GM12878 (cell line): Measurements from ENCODE around the gene FAM114A1. TPM values are rescaled to one million over a fixed set of nuclear protein-coding genes. Genes with fewer than 3 reads are reported as not detected.

ENCODE experiments used
- ATAC-seq: fragments of 200-7000 bp; cut with Tn5 transposase; 3 replicates; pipeline ENCODE4 v1.9.1; 2020; ENCODE audit warnings: mild to moderate bottlenecking, moderate library complexity
- BruUV-seq: library from RNA; stranded (reverse); fragments of 400-500 nt; replicated peaks from 2 replicates; lab custom pipeline; 2021; lab: Mats Ljungman, UMichigan
- CTCF ChIA-PET: fragments of 300-600 bp; sonication (Branson Sonifier 250); formaldehyde crosslinking; extraction: SDS; loops from one replicate; lab custom pipeline; 2021; ENCODE audit warnings: inconsistent platforms; lab: Yijun Ruan, JAX
- POLR2A ChIA-PET: fragments of 350-600 bp; formaldehyde crosslinking; extraction: SDS; loops from one replicate; lab custom pipeline; 2021; ENCODE audit warnings: inconsistent platforms; lab: Charles Lee
- RAD21 ChIA-PET: fragments of 300-600 bp; sonication (Branson Sonifier 250); formaldehyde crosslinking; loops from one replicate; lab custom pipeline; 2023; ENCODE audit warnings: antibody characterized with exemption; ENCODE audit not compliant: unreplicated experiment; lab: Charles Lee
- SMC1A ChIA-PET: fragments of 300-600 bp; sonication (Branson Sonifier 250); formaldehyde crosslinking; loops from one replicate; lab custom pipeline; 2023; ENCODE audit not compliant: unreplicated experiment, uncharacterized antibody; lab: Charles Lee
- DNase-seq: peaks from one replicate; pipeline ENCODE4 v3.0.0-alpha.2; 2011; ENCODE audit warnings: low read depth, low spot score
- FAIRE-seq: peaks from 3 replicates; lab custom pipeline; 2011; peaks lifted over from hg19 to GRCh38; lab: Jason Lieb, UNC
- H2AFZ ChIP-seq: 2 replicates; pipeline ENCODE4 v1.6.0; 2011; ENCODE audit warnings: low read depth, low read length, control low read depth; ENCODE audit not compliant: control insufficient read depth
- H3K27ac ChIP-seq: 2 replicates; pipeline ENCODE4 v1.5.1; 2011; ENCODE audit warnings: control low read depth; ENCODE audit not compliant: control insufficient read depth, insufficient read depth
- H3K27me3 ChIP-seq, 2 experiments: replicated peaks in 1 of 2; 2 replicates each; pipeline versions ENCODE4 v1.6.0 to v1.6.1; 2011; ENCODE audit warnings: low read length in 1 of 2; ENCODE audit not compliant: control insufficient read depth in 2 of 2, insufficient read depth in 2 of 2
- H3K36me3 ChIP-seq, 2 experiments: 2 replicates each; pipeline ENCODE4 v1.5.1; 2011; ENCODE audit warnings: low read length in 1 of 2; ENCODE audit not compliant: control insufficient read depth in 2 of 2, insufficient read depth in 2 of 2
- H3K4me1 ChIP-seq: 2 replicates; pipeline ENCODE4 v1.6.1; 2011; ENCODE audit warnings: mild to moderate bottlenecking, low read length, moderate library complexity, mixed read lengths; ENCODE audit not compliant: control insufficient read depth, insufficient read depth
- H3K4me2 ChIP-seq: 2 replicates; pipeline ENCODE4 v1.6.0; 2011; ENCODE audit warnings: control low read depth; ENCODE audit not compliant: control insufficient read depth, insufficient read depth
- H3K4me3 ChIP-seq: fragments of 200-600 bp; sonication (generic); 2 replicates; pipeline ENCODE4 v1.5.1; 2016
- H3K79me2 ChIP-seq: 2 replicates; pipeline ENCODE4 v1.6.0; 2011; ENCODE audit warnings: low read length; ENCODE audit not compliant: control insufficient read depth, insufficient read depth
- H3K9ac ChIP-seq: 2 replicates; pipeline ENCODE4 v1.8.0; 2011; ENCODE audit warnings: low read length, control low read depth, mixed read lengths; ENCODE audit not compliant: control insufficient read depth, insufficient read depth
- H3K9me3 ChIP-seq: replicated peaks from 3 replicates; pipeline ENCODE4 v1.5.1; 2011; ENCODE audit warnings: mild to moderate bottlenecking, low read length; ENCODE audit not compliant: control insufficient read depth, insufficient read depth
- H4K20me1 ChIP-seq: 2 replicates; pipeline ENCODE4 v1.6.0; 2011; ENCODE audit not compliant: control insufficient read depth, insufficient read depth
- CBFB ChIP-seq: IDR thresholded peaks from 2 replicates; pipeline ENCODE4 v1.6.1; 2016; ENCODE audit warnings: antibody characterized with exemption, low read depth
- ESRRA ChIP-seq: IDR thresholded peaks from 2 replicates; pipeline ENCODE4 v1.6.1; 2012; ENCODE audit warnings: mild to moderate bottlenecking, low read length, improper control_type of control experiment
- GATAD2B ChIP-seq: fragments of 450-650 bp; conservative IDR thresholded peaks from 2 replicates; pipeline ENCODE4 v1.6.1; 2017; ENCODE audit warnings: low read depth, mild to moderate bottlenecking, moderate library complexity
- MTA3 ChIP-seq: IDR thresholded peaks from 2 replicates; pipeline ENCODE4 v1.6.1; 2012; ENCODE audit warnings: low read length, inconsistent platforms, borderline replicate concordance
- NFIC ChIP-seq: IDR thresholded peaks from 2 replicates; pipeline ENCODE4 v1.6.1; 2012; ENCODE audit warnings: low read depth, mild to moderate bottlenecking, inconsistent platforms, low read length, moderate library complexity
- RAD21 ChIP-seq: IDR thresholded peaks from 2 replicates; pipeline ENCODE4 v1.6.1; 2011; ENCODE audit warnings: mild to moderate bottlenecking, low read depth, low read length, moderate library complexity; ENCODE audit not compliant: insufficient read depth
- ZBED1 ChIP-seq: IDR thresholded peaks from 2 replicates; pipeline ENCODE4 v1.6.1; 2016; ENCODE audit warnings: borderline replicate concordance
- ZSCAN29 ChIP-seq: fragments of 450-650 bp; IDR thresholded peaks from 2 replicates; pipeline ENCODE4 v1.6.1; 2017; ENCODE audit warnings: mild to moderate bottlenecking, moderate library complexity
- in situ Hi-C: fragments of 300-500 bp; cut with MboI; formaldehyde crosslinking; loops from 9 replicates; pipeline ENCODE4 v1.14.3; 2018; ENCODE audit warnings: mixed read lengths
- intact Hi-C: fragments of 100-400 bp; cut with micrococcal nuclease; formaldehyde crosslinking; loops from one replicate; pipeline ENCODE4 v1.14.2; 2022; ENCODE audit not compliant: unreplicated experiment
- polyA plus RNA-seq, 11 experiments: library from polyadenylated mRNA; depleted of rRNA in 4 of 11; unstranded in 6 of 11; stranded (reverse) in 5 of 11; fragments of >200 nt; fragmentation: Nextera tagmentation in 4 of 11; fragmentation: Illumina TruSeq in 1 of 11; extraction: Ambion mirVana in 4 of 11; extraction: Trizol in 1 of 11; gene quantifications; 1 replicate in 1 of 11; 2 replicates in 10 of 11; pipeline versions ENCODE4 v1.2.1 to v1.2.3, GENCODE V29; 2011 to 2016; ENCODE audit warnings: inconsistent platforms in 2 of 11, missing spikeins in 2 of 11, low read depth in 1 of 11
- total RNA-seq, 4 experiments: library from RNA; depleted of rRNA in 3 of 4; stranded (reverse); fragments of >200 nt in 3 of 4; fragmentation: Illumina TruSeq in 1 of 4; extraction: Trizol in 1 of 4; gene quantifications; 2 replicates each; pipeline versions ENCODE4 v1.2.1 to v1.2.3, GENCODE V29; 2013 to 2021
- TF ChIP-seq, protein P1 (sequence below): fragments of 450-650 bp; conservative IDR thresholded peaks from 2 replicates; pipeline ENCODE4 v1.6.1; 2017; ENCODE audit warnings: mild to moderate bottlenecking, moderate library complexity
- TF ChIP-seq, protein P2 (sequence below): IDR thresholded peaks from 2 replicates; pipeline ENCODE4 v1.6.1; 2011; ENCODE audit warnings: borderline replicate concordance, low read depth, mild to moderate bottlenecking, moderate library complexity, low read length; ENCODE audit not compliant: insufficient read depth, poor library complexity, severe bottlenecking
- TF ChIP-seq, protein P3 (sequence below): fragments of 450-650 bp; formaldehyde crosslinking; IDR thresholded peaks from 2 replicates; pipeline ENCODE4 v1.5.0; 2022; ENCODE audit warnings: mild to moderate bottlenecking, missing genetic modification characterization
- TF ChIP-seq, protein P4 (sequence below): IDR thresholded peaks from 2 replicates; pipeline ENCODE4 v1.6.1; 2011; ENCODE audit warnings: borderline replicate concordance, low read depth, mild to moderate bottlenecking, moderate library complexity, mixed read lengths, low read length; ENCODE audit not compliant: insufficient read depth; ENCODE audit errors: extremely low read length

FAM114A1 gene
- total and polyA plus RNA-seq, 10 of the 15 experiments (the other 5 are each of a cell fraction or from before 2014, with no cell fraction given), result 1.3 to 6.2 (median 3.9) TPM

DNA sequence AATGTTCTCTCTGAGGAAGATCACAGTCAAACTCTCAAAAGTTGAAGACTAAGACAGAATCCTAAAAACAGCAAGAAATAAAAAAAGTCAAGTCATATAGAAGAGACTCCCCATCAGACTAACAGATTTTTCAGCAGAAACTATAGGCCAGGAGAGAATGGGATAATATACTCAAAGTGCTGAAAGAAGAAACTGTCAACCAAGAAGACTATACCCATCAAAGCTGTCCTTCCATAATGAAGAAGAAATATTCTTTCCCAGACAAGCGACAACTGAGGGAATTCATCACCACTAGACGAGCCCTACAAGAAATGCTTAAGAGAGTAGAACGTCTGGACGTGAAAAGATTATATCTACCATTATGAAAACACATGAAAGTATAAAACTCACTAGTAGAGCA lies 33.0 kb upstream of the FAM114A1 start (continued):
- TF ChIP-seq, protein P1, sequence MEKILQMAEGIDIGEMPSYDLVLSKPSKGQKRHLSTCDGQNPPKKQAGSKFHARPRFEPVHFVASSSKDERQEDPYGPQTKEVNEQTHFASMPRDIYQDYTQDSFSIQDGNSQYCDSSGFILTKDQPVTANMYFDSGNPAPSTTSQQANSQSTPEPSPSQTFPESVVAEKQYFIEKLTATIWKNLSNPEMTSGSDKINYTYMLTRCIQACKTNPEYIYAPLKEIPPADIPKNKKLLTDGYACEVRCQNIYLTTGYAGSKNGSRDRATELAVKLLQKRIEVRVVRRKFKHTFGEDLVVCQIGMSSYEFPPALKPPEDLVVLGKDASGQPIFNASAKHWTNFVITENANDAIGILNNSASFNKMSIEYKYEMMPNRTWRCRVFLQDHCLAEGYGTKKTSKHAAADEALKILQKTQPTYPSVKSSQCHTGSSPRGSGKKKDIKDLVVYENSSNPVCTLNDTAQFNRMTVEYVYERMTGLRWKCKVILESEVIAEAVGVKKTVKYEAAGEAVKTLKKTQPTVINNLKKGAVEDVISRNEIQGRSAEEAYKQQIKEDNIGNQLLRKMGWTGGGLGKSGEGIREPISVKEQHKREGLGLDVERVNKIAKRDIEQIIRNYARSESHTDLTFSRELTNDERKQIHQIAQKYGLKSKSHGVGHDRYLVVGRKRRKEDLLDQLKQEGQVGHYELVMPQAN, result no peak
- TF ChIP-seq, protein P2, sequence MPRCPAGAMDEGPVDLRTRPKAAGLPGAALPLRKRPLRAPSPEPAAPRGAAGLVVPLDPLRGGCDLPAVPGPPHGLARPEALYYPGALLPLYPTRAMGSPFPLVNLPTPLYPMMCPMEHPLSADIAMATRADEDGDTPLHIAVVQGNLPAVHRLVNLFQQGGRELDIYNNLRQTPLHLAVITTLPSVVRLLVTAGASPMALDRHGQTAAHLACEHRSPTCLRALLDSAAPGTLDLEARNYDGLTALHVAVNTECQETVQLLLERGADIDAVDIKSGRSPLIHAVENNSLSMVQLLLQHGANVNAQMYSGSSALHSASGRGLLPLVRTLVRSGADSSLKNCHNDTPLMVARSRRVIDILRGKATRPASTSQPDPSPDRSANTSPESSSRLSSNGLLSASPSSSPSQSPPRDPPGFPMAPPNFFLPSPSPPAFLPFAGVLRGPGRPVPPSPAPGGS, result no peak
- TF ChIP-seq, all 136 proteins: peak for 2

DNA sequence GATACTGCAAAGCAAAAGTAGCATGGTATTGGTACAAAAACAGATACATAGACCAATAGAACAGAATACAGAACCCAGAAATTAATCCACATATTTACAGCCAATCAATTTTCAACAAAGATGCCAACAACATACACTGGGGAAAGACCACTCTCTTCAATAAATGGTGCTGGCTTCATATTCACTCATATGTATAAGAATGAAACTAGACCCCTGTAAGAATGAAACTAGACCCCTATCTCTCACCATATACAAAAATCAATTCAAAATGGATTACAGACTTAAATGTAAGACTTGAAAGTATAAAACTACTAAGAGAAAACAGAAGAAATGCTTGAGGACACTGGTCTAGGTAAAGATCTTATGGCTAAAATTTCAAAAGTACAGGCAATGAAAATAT lies 30.3 kb upstream of the FAM114A1 start:
- ChIA-PET POLR2A (no interaction called here), CTCF (no interaction called here), SMC1A (no interaction called here), RAD21 (no interaction called here)
- no peaks in the 10 kb centered on the region for H4K20me1 ChIP-seq
- peaks cover 2 to 6% of the 10 kb centered on the region in 2 experiments; a peak in 3 of 4 replicates for H3K36me3 ChIP-seq
- no peak for FAIRE-seq
- H3K79me2 ChIP-seq, result peaks cover 26% of the 10 kb centered on the region
- H3K9me3 ChIP-seq, result peaks cover 27% of the 10 kb centered on the region
- in situ Hi-C loops (no loop called here), intact Hi-C loops (no loop called here)
- no peak overlapping the region for H2AFZ ChIP-seq
- 0 out of 3 replicates have a peak, but pooled peaks have one; percentile 28 for ATAC-seq
- no TSS peak for BruUV-seq
- no peak overlapping the region for H3K4me2 ChIP-seq
- no peak for DNase-seq
- H3K4me3 ChIP-seq, result no peak overlapping the region
- no peak overlapping the region for H3K27ac ChIP-seq
- no peaks in the 10 kb centered on the region for H3K4me1 ChIP-seq
- H3K9ac ChIP-seq, result no peak overlapping the region
- no peaks in the 10 kb centered on the region for H3K27me3 ChIP-seq
- no peak for TF ChIP-seq RAD21
- no peak for TF ChIP-seq NFIC
- TF ChIP-seq ESRRA, result no peak
- TF ChIP-seq CBFB, result no peak
- no peak for TF ChIP-seq ZSCAN29
- no peak for TF ChIP-seq ZBED1
- no peak for TF ChIP-seq MTA3
- no peak for TF ChIP-seq GATAD2B
- TF ChIP-seq, protein P1, result no peak
- TF ChIP-seq, protein P3, sequence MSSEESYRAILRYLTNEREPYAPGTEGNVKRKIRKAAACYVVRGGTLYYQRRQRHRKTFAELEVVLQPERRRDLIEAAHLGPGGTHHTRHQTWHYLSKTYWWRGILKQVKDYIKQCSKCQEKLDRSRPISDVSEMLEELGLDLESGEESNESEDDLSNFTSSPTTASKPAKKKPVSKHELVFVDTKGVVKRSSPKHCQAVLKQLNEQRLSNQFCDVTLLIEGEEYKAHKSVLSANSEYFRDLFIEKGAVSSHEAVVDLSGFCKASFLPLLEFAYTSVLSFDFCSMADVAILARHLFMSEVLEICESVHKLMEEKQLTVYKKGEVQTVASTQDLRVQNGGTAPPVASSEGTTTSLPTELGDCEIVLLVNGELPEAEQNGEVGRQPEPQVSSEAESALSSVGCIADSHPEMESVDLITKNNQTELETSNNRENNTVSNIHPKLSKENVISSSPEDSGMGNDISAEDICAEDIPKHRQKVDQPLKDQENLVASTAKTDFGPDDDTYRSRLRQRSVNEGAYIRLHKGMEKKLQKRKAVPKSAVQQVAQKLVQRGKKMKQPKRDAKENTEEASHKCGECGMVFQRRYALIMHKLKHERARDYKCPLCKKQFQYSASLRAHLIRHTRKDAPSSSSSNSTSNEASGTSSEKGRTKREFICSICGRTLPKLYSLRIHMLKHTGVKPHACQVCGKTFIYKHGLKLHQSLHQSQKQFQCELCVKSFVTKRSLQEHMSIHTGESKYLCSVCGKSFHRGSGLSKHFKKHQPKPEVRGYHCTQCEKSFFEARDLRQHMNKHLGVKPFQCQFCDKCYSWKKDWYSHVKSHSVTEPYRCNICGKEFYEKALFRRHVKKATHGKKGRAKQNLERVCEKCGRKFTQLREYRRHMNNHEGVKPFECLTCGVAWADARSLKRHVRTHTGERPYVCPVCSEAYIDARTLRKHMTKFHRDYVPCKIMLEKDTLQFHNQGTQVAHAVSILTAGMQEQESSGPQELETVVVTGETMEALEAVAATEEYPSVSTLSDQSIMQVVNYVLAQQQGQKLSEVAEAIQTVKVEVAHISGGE (CRISPR knock-in tag), result no peak
- TF ChIP-seq, protein P4, sequence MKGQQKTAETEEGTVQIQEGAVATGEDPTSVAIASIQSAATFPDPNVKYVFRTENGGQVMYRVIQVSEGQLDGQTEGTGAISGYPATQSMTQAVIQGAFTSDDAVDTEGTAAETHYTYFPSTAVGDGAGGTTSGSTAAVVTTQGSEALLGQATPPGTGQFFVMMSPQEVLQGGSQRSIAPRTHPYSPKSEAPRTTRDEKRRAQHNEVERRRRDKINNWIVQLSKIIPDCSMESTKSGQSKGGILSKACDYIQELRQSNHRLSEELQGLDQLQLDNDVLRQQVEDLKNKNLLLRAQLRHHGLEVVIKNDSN, result no peak
